Common myeloid progenitor, CD34-positive (primary cell): ENCODE data around the gene AGAP1.

Experiments
- CTCF ChIA-PET: fragments of 350-600 bp; sonication (Branson Sonifier 250); formaldehyde crosslinking; loops from one replicate; lab custom pipeline; 2021; ENCODE audit warnings: antibody characterized with exemption; lab: Charles Lee
- POLR2A ChIA-PET: fragments of 350-600 bp; sonication (Branson Sonifier 250); formaldehyde crosslinking; loops from one replicate; lab custom pipeline; 2021; ENCODE audit warnings: antibody characterized with exemption; lab: Charles Lee
- DNase-seq, 3 donors: peaks; one replicate each; pipeline versions ENCODE4 v3.0.0 to v3.0.0-alpha.2; 2013
- H3K27ac ChIP-seq, 2 experiments: 1 replicate in 1 of 2; 2 replicates in 1 of 2; pipeline ENCODE4 v1.7.0; 2013; ENCODE audit warnings: inconsistent platforms in 2 of 2, low read length in 2 of 2, mild to moderate bottlenecking in 2 of 2, low read depth in 1 of 2, moderate library complexity in 1 of 2; ENCODE audit not compliant: severe bottlenecking in 2 of 2, insufficient read depth in 1 of 2, poor library complexity in 1 of 2
- H3K27me3 ChIP-seq, 5 experiments: replicated peaks in 2 of 5; 1 replicate in 3 of 5; 2 replicates in 2 of 5; pipeline versions ENCODE4 v1.6.1 to v1.7.0; 2013; ENCODE audit warnings: low read length in 4 of 5, mild to moderate bottlenecking in 2 of 5, moderate library complexity in 2 of 5, inconsistent platforms in 1 of 5; ENCODE audit not compliant: insufficient read depth in 5 of 5, control insufficient read depth in 4 of 5
- H3K36me3 ChIP-seq, 4 experiments: 1 replicate in 2 of 4; 2 replicates in 2 of 4; pipeline versions ENCODE4 v1.6.1 to v1.7.0; 2013; ENCODE audit warnings: low read length in 3 of 4, control low read depth in 1 of 4, mild to moderate bottlenecking in 1 of 4; ENCODE audit not compliant: control insufficient read depth in 4 of 4, insufficient read depth in 4 of 4
- H3K4me1 ChIP-seq, 4 experiments: 1 replicate in 3 of 4; 2 replicates in 1 of 4; pipeline versions ENCODE4 v1.6.1 to v1.7.1; 2013; ENCODE audit warnings: low read length in 3 of 4, mild to moderate bottlenecking in 3 of 4, control low read depth in 1 of 4, inconsistent platforms in 1 of 4, moderate library complexity in 1 of 4; ENCODE audit not compliant: control insufficient read depth in 4 of 4, insufficient read depth in 4 of 4; ENCODE audit errors: control extremely low read depth in 1 of 4
- H3K4me3 ChIP-seq, 7 experiments: 1 replicate in 4 of 7; 2 replicates in 3 of 7; pipeline versions ENCODE4 v1.5.1 to v1.7.0; 2013; ENCODE audit warnings: mild to moderate bottlenecking in 7 of 7, low read length in 6 of 7, moderate library complexity in 6 of 7, inconsistent platforms in 2 of 7, low read depth in 2 of 7, control low read depth in 1 of 7; ENCODE audit not compliant: insufficient read depth in 4 of 7, control insufficient read depth in 1 of 7; ENCODE audit errors: extremely low read depth in 1 of 7
- H3K9me3 ChIP-seq, 5 experiments: 1 replicate in 4 of 5; 2 replicates in 1 of 5; pipeline versions ENCODE4 v1.6.1 to v1.7.1; 2013; ENCODE audit warnings: low read length in 4 of 5, mild to moderate bottlenecking in 2 of 5, inconsistent platforms in 1 of 5, low read depth in 1 of 5, moderate library complexity in 1 of 5; ENCODE audit not compliant: control insufficient read depth in 4 of 5, insufficient read depth in 2 of 5; ENCODE audit errors: control extremely low read depth in 1 of 5
- WGBS: methylation state at CpG from one replicate; pipeline ENCODE4 v1.1.5; 2013; ENCODE audit not compliant: insufficient coverage; 5-methylcytosine and 5-hydroxymethylcytosine counted together

AGAP1 gene

GRCh38 chr2:236054125-236054524, 560.3 kb downstream of the AGAP1 start:
- H3K27me3 ChIP-seq = peaks cover 2 to 60% (median 18%) of the 10 kb centered on the region in 5 experiments
- POLR2A ChIA-PET = no interaction called here
- peaks cover 0 to 11% (median 0%) of the 10 kb centered on the region in 5 experiments for H3K9me3 ChIP-seq
- H3K4me3 ChIP-seq = no peak overlapping the region
- CTCF ChIA-PET = no interaction called here
- no peak overlapping the region for H3K27ac ChIP-seq
- no peaks in the 10 kb centered on the region for H3K4me1 ChIP-seq
- WGBS = 100% methylated on average over 1 of the region's 2 CpGs
- H3K36me3 ChIP-seq = no peaks in the 10 kb centered on the region
- no peak for DNase-seq

- no peaks in the 10 kb centered on the region for H3K36me3 ChIP-seq
These were observed 560.9 kb downstream of the AGAP1 start for GRCh38 chr2:236054621-236055305.

GRCh38 chr2:236055471-236055870, 561.6 kb downstream of the AGAP1 start:
- Histone ChIP-seq H3K36me3 (no peaks in the 10 kb centered on the region), H3K27ac (no peak overlapping the region), H3K9me3 (peaks cover 0 to 13% (median 0%) of the 10 kb centered on the region in 5 experiments), H3K27me3 (peaks cover 0 to 60% (median 18%) of the 10 kb centered on the region in 5 experiments), H3K4me1 (no peaks in the 10 kb centered on the region), H3K4me3 (no peak overlapping the region)
- ChIA-PET CTCF (no interaction called here), POLR2A (no interaction called here)
- DNase-seq = no peak
- WGBS = 71% methylated on average over 13 of the region's 13 CpGs

More at GRCh38 chr2:236054621-236055305, 560.9 kb downstream of the AGAP1 start:
- POLR2A ChIA-PET = no interaction called here
- CTCF ChIA-PET = no interaction called here
- peaks cover 0 to 13% (median 0%) of the 10 kb centered on the region in 5 experiments for H3K9me3 ChIP-seq
- H3K27me3 ChIP-seq = peaks cover 2 to 60% (median 18%) of the 10 kb centered on the region in 5 experiments
- 73% methylated on average over 10 of the region's 19 CpGs for WGBS
- no peak overlapping the region for H3K4me3 ChIP-seq
- H3K4me1 ChIP-seq = no peaks in the 10 kb centered on the region
- no peak for DNase-seq
- no peak overlapping the region for H3K27ac ChIP-seq

GRCh38 chr2:236056141-236056540, 562.3 kb downstream of the AGAP1 start:
- ChIA-PET CTCF (no interaction called here), POLR2A (no interaction called here)
- no peaks in the 10 kb centered on the region for H3K36me3 ChIP-seq
- H3K4me1 ChIP-seq = no peaks in the 10 kb centered on the region
- no peak overlapping the region for H3K27ac ChIP-seq
- 88% methylated on average over 9 of the region's 9 CpGs for WGBS
- DNase-seq = no peak
- H3K4me3 ChIP-seq = no peak overlapping the region
- peaks cover 0 to 13% (median 0%) of the 10 kb centered on the region in 5 experiments for H3K9me3 ChIP-seq
- peaks cover 0 to 57% (median 18%) of the 10 kb centered on the region in 5 experiments for H3K27me3 ChIP-seq

DNA sequence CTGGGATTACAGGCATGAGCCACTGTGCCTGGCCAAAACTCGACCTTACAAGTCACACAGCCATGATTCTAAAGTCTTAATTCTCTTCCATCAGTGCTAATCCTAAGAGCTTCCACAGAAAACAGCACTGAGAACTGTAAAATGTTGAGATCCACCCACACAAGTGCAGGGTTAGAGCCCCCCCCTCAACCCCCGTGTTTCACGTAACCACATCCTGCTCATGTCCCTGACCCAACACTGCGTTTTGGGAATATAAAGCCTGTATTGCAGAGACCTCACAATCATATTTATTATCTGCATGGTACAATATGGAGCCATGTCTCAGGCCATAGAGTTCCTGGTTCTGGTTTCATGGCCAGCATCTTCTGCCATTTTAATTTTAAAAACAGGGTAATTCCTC, 563.5 kb downstream of the AGAP1 start:
- no peak for DNase-seq
- Histone ChIP-seq H3K9me3 (peaks cover 0 to 13% (median 0%) of the 10 kb centered on the region in 5 experiments), H3K27me3 (peaks cover 0 to 46% (median 14%) of the 10 kb centered on the region in 5 experiments), H3K4me3 (no peak overlapping the region), H3K27ac (no peak overlapping the region), H3K36me3 (no peaks in the 10 kb centered on the region), H3K4me1 (no peaks in the 10 kb centered on the region)
- 65% methylated on average over 3 of the region's 4 CpGs for WGBS
- CTCF ChIA-PET = no interaction called here
- POLR2A ChIA-PET = no interaction called here

DNA sequence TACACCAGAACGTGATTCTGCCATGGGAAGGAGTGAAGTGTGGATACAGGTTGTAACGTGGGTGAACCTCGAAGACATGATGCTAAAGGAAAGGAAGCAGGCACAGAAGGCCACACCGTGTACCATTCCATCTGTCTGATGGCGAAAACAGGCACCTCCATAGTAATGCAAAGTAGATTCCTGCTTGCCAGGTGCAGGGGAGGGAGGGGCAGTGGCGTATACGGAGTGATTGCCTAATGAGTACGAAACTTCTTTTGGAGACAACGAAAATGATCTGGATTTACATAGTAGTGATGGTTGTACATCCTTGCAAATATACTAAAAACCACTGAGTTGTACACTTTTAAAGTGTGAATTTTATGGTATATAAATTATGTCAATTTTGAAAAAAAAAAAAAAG, 567.7 kb downstream of the AGAP1 start:
- H3K27me3 ChIP-seq = peaks cover 0 to 6% (median 0%) of the 10 kb centered on the region in 5 experiments
- no peaks in the 10 kb centered on the region for H3K36me3 ChIP-seq
- CTCF ChIA-PET = no interaction called here
- WGBS = 17% methylated on average over 2 of the region's 9 CpGs
- no peak for DNase-seq
- no peak overlapping the region for H3K27ac ChIP-seq
- H3K4me3 ChIP-seq = no peak overlapping the region
- POLR2A ChIA-PET = no interaction called here
- no peaks in the 10 kb centered on the region for H3K4me1 ChIP-seq
- H3K9me3 ChIP-seq = peaks cover 0 to 13% (median 0%) of the 10 kb centered on the region in 5 experiments

GRCh38 chr2:236061899-236062298, 568.1 kb downstream of the AGAP1 start:
- DNase-seq = no peak
- Histone ChIP-seq H3K4me1 (no peaks in the 10 kb centered on the region), H3K36me3 (no peaks in the 10 kb centered on the region), H3K9me3 (peaks cover 0 to 13% (median 0%) of the 10 kb centered on the region in 5 experiments), H3K4me3 (no peak overlapping the region), H3K27ac (no peak overlapping the region), H3K27me3 (peaks cover 0 to 2% (median 0%) of the 10 kb centered on the region in 5 experiments)
- ChIA-PET CTCF (no interaction called here), POLR2A (no interaction called here)
- WGBS = 82% methylated on average over 11 of the region's 12 CpGs
